Parathyroid adenoma (tissue), 2 donors: Measurements from ENCODE around the gene CEP89.
"Not testable (repeated sequence)": the region's sequence is repeated elsewhere in the genome, so short reads cannot be mapped to it uniquely, and the experiment has no call there.

ENCODE experiments used
- H2AFZ ChIP-seq: fragments of 300-600 bp; sonication (generic); one replicate; pipeline ENCODE4 v1.7.0; 2017; ENCODE audit warnings: antibody characterized with exemption, mild to moderate bottlenecking
- H3K27ac ChIP-seq: fragments of 300-600 bp; sonication (generic); one replicate; pipeline ENCODE4 v1.7.0; 2017
- H3K27me3 ChIP-seq: fragments of 300-600 bp; sonication (generic); one replicate; pipeline ENCODE4 v1.7.0; 2017; ENCODE audit warnings: low read length; ENCODE audit not compliant: control insufficient read depth, insufficient read depth
- H3K36me3 ChIP-seq: fragments of 300-600 bp; sonication (generic); one replicate; pipeline ENCODE4 v1.7.0; 2017; ENCODE audit warnings: low read length; ENCODE audit not compliant: control insufficient read depth, insufficient read depth
- H3K4me1 ChIP-seq: fragments of 300-600 bp; sonication (generic); one replicate; pipeline ENCODE4 v1.7.0; 2017; ENCODE audit warnings: control low read depth
- H3K4me2 ChIP-seq: fragments of 300-600 bp; sonication (generic); one replicate; pipeline ENCODE4 v1.7.0; 2017; ENCODE audit warnings: low read length
- H3K4me3 ChIP-seq: fragments of 300-600 bp; sonication (generic); one replicate; pipeline ENCODE4 v1.7.0; 2017; ENCODE audit warnings: low read depth, low read length
- H3K79me2 ChIP-seq: fragments of 300-600 bp; sonication (generic); one replicate; pipeline ENCODE4 v1.7.0; 2017; ENCODE audit warnings: control low read depth
- H3K9ac ChIP-seq: fragments of 300-600 bp; sonication (generic); one replicate; pipeline ENCODE4 v1.7.0; 2017; ENCODE audit warnings: mild to moderate bottlenecking
- H3K9me3 ChIP-seq: fragments of 300-600 bp; sonication (generic); one replicate; pipeline ENCODE4 v1.7.0; 2017; ENCODE audit warnings: low read length; ENCODE audit not compliant: control insufficient read depth
- CTCF ChIP-seq: fragments of 300-600 bp; sonication (generic); IDR thresholded peaks from one replicate; pipeline ENCODE4 v1.7.0; 2017; ENCODE audit warnings: antibody characterized with exemption, mild to moderate bottlenecking
- donor health status: primary hyperparathyroidism.

Gene CEP89

GRCh38 chr19:32971012-32971595 is 654 bp downstream of the CEP89 start:
- no peak for TF ChIP-seq CTCF
- H3K4me3 ChIP-seq, result peak overlapping the region; percentile 89
- H3K9ac ChIP-seq, result no peak overlapping the region
- H3K4me1 ChIP-seq, result no peaks in the 10 kb centered on the region
- no peak overlapping the region for H3K27ac ChIP-seq
- H3K4me2 ChIP-seq, result peak overlapping the region; percentile 68
- peak overlapping the region; percentile 99 for H2AFZ ChIP-seq
- H3K9me3 ChIP-seq, result no peaks in the 10 kb centered on the region
- peaks cover 4% of the 10 kb centered on the region for H3K79me2 ChIP-seq
- no peaks in the 10 kb centered on the region for H3K36me3 ChIP-seq
- no peaks in the 10 kb centered on the region for H3K27me3 ChIP-seq

DNA sequence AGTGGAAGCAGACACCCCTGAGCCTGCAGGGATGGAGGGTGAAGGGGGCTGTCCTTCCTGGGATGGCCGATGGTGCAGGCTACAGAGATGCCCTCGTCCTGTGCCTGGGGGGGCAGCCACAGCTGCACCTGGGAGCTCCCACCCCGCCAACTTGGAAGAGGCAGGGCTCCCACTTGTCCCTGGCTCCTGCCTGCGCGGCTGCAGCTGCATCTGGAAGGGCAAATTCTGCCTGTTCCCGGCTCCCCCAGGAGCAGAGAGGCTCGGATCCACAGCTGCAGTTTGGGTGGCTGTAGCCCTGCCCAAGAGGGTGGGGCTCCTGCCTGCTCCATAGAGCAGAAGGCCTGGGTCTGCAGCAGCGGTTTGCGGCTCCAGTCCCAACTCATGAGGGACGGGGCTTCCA is 2.2 kb downstream of the CEP89 start:
- H3K79me2 ChIP-seq, result peaks cover 4% of the 10 kb centered on the region
- no peak overlapping the region for H3K4me3 ChIP-seq
- no peaks in the 10 kb centered on the region for H3K4me1 ChIP-seq
- no peak overlapping the region for H2AFZ ChIP-seq
- H3K27ac ChIP-seq, result no peak overlapping the region
- no peaks in the 10 kb centered on the region for H3K36me3 ChIP-seq
- H3K9me3 ChIP-seq, result no peaks in the 10 kb centered on the region
- H3K4me2 ChIP-seq, result no peak overlapping the region
- H3K9ac ChIP-seq, result no peak overlapping the region
- H3K27me3 ChIP-seq, result no peaks in the 10 kb centered on the region
- no peak for TF ChIP-seq CTCF

- Histone ChIP-seq H3K27ac (no peak overlapping the region), H3K27me3 (no peaks in the 10 kb centered on the region), H3K4me2 (no peak overlapping the region), H2AFZ (no peak overlapping the region), H3K79me2 (peaks cover 4% of the 10 kb centered on the region), H3K9ac (no peak overlapping the region), H3K36me3 (no peaks in the 10 kb centered on the region), H3K9me3 (no peaks in the 10 kb centered on the region), H3K4me1 (no peaks in the 10 kb centered on the region), H3K4me3 (no peak overlapping the region)
- no peak for TF ChIP-seq CTCF
Observed at GRCh38 chr19:32966750-32967149, 5.0 kb downstream of the CEP89 start.

DNA sequence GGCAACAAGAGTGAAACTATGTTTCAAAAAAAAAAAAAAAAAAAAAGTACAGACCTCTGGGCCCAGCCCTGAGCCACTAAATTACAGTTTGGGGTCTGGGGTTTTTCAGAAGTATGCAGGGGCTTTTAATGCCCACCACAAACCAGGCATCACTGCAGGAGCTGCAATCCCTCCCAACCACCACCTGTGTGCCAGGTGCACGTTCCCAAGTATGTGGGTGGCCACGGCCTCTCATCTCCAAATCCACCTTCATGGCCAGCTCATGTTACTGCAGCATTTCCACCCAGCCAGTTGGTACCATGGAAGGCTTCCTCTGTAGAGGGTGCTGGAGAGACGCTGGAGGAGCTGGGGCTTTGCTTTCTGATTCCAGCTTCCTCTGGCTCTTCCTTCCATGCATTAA is 26.5 kb downstream of the CEP89 start:
- no peak overlapping the region for H2AFZ ChIP-seq
- H3K4me1 ChIP-seq, result peaks cover 2% of the 10 kb centered on the region
- no peak overlapping the region for H3K4me3 ChIP-seq
- H3K27ac ChIP-seq, result no peak overlapping the region
- H3K4me2 ChIP-seq, result no peak overlapping the region
- TF ChIP-seq CTCF, result no peak
- H3K79me2 ChIP-seq, result peaks cover 2% of the 10 kb centered on the region
- H3K36me3 ChIP-seq, result no peaks in the 10 kb centered on the region
- no peak overlapping the region for H3K9ac ChIP-seq
- H3K27me3 ChIP-seq, result no peaks in the 10 kb centered on the region
- no peaks in the 10 kb centered on the region for H3K9me3 ChIP-seq

DNA sequence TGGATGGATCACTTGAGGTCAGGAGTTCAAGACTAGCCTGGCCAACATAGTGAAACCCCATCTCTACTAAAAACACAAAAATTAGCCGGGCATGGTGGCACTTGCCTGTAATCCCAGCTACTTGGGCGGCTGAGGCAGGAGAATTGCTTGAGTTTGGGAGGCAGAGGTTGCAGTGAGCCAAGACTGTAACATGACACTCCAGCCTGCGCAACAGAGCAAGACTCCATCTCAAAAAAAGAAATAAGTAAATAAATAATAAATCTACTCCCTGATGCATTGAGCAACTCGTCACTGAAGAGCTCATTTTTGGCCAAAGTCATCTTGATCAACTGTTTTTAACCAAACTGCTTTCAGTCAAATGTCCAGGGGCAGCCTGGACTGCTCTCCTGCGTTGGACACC is 30.5 kb downstream of the CEP89 start:
- not testable (repeated sequence) for H3K79me2 ChIP-seq, H3K27ac ChIP-seq, H3K4me3 ChIP-seq, H2AFZ ChIP-seq, H3K9ac ChIP-seq, H3K9me3 ChIP-seq, H3K27me3 ChIP-seq, H3K4me1 ChIP-seq, H3K4me2 ChIP-seq, H3K36me3 ChIP-seq
